HG03045 (cell line): ENCODE measurements around the gene CARD10.

Experiments
- ATAC-seq: cut with Tn5 transposase; IDR thresholded peaks from one replicate; pipeline ENCODE4 v1.9.1; 2021; ENCODE audit warnings: mild to moderate bottlenecking, moderate library complexity; ENCODE audit not compliant: unreplicated experiment

The CARD10 gene

GRCh38 chr22:37504964-37505363 lies 14.3 kb downstream of the CARD10 start:
- no peak for ATAC-seq

- no peak for ATAC-seq
Measured at GRCh38 chr22:37503850-37504249, 15.4 kb downstream of the CARD10 start.

- no peak for ATAC-seq
Measured at GRCh38 chr22:37503183-37503683, 16.0 kb downstream of the CARD10 start.

GRCh38 chr22:37502342-37503182 lies 16.7 kb downstream of the CARD10 start:
- ATAC-seq, result no peak

GRCh38 chr22:37501610-37502341 lies 17.4 kb downstream of the CARD10 start:
- no peak for ATAC-seq

GRCh38 chr22:37500745-37501609 lies 18.2 kb downstream of the CARD10 start:
- no peak for ATAC-seq

- no peak for ATAC-seq
Measured at GRCh38 chr22:37499789-37500540, 19.2 kb downstream of the CARD10 start.

- ATAC-seq, result no peak
Measured at GRCh38 chr22:37499027-37499707, 20.0 kb downstream of the CARD10 start.

- ATAC-seq, result no peak
Measured at GRCh38 chr22:37498289-37498909, 20.8 kb downstream of the CARD10 start.

GRCh38 chr22:37497062-37497599 lies 22.1 kb downstream of the CARD10 start:
- ATAC-seq, result no peak

- no peak for ATAC-seq
Measured at GRCh38 chr22:37496651-37497050, 22.6 kb downstream of the CARD10 start.

GRCh38 chr22:37493979-37494378 lies 25.2 kb downstream of the CARD10 start:
- no peak for ATAC-seq

- ATAC-seq, result no peak
Measured at GRCh38 chr22:37492428-37493344, 26.5 kb downstream of the CARD10 start.

- ATAC-seq, result no peak
Measured at GRCh38 chr22:37491559-37492427, 27.4 kb downstream of the CARD10 start.

GRCh38 chr22:37491106-37491505 lies 28.1 kb downstream of the CARD10 start:
- ATAC-seq, result no peak

GRCh38 chr22:37489983-37490382 lies 29.2 kb downstream of the CARD10 start:
- ATAC-seq, result no peak
